NB4 (cell line): Measurements from ENCODE around the gene UQCRFS1.
"Not testable (repeated sequence)": the region's sequence is repeated elsewhere in the genome, so short reads cannot be mapped to it uniquely, and the experiment has no call there.

Experiments
- POLR2A ChIP-seq: IDR thresholded peaks from 2 replicates; pipeline ENCODE4 v1.6.1; 2011; ENCODE audit warnings: mild to moderate bottlenecking; ENCODE audit not compliant: insufficient read length; ENCODE audit errors: extremely low read depth
- TF ChIP-seq, protein P1 (sequence below): IDR thresholded peaks from one replicate; pipeline ENCODE4 v1.5.1; 2012; ENCODE audit warnings: low read depth, low read length
- TF ChIP-seq, protein P2 (sequence below): IDR thresholded peaks from 2 replicates; pipeline ENCODE4 v1.6.1; 2011; ENCODE audit warnings: low read depth, low read length

DNA sequence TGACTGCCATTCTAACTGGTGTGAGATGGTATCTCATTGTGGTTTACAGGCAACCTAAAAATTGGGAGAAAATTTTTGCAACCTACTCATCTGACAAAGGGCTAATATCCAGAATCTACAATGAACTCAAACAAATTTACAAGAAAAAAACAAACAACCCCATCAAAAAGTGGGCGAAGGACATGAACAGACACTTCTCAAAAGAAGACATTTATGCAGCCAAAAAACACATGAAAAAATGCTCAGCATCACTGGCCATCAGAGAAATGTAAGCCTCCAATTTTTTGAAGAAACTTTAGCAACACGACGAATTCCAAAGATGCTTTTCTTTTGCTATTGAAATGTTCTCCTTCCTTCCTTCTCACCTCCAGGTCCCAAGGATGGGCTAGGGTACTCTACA, 1.9 kb downstream of the UQCRFS1 start:
- TF ChIP-seq, protein P1, sequence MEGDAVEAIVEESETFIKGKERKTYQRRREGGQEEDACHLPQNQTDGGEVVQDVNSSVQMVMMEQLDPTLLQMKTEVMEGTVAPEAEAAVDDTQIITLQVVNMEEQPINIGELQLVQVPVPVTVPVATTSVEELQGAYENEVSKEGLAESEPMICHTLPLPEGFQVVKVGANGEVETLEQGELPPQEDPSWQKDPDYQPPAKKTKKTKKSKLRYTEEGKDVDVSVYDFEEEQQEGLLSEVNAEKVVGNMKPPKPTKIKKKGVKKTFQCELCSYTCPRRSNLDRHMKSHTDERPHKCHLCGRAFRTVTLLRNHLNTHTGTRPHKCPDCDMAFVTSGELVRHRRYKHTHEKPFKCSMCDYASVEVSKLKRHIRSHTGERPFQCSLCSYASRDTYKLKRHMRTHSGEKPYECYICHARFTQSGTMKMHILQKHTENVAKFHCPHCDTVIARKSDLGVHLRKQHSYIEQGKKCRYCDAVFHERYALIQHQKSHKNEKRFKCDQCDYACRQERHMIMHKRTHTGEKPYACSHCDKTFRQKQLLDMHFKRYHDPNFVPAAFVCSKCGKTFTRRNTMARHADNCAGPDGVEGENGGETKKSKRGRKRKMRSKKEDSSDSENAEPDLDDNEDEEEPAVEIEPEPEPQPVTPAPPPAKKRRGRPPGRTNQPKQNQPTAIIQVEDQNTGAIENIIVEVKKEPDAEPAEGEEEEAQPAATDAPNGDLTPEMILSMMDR: not testable (repeated sequence)
- TF ChIP-seq POLR2A: not testable (repeated sequence)
- TF ChIP-seq, protein P2, sequence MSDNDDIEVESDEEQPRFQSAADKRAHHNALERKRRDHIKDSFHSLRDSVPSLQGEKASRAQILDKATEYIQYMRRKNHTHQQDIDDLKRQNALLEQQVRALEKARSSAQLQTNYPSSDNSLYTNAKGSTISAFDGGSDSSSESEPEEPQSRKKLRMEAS: not testable (repeated sequence)
